VCaP (cell line): ENCODE measurements around the gene SBK1.

Experiments used
- H3K27ac ChIP-seq: fragments of 450-650 bp; 2 replicates; pipeline ENCODE4 v1.5.1; 2017
- CTCF ChIP-seq: fragments of 450-650 bp; conservative IDR thresholded peaks from 2 replicates; pipeline ENCODE4 v1.5.1; 2017; ENCODE audit warnings: mild to moderate bottlenecking, moderate library complexity

The SBK1 gene

GRCh38 chr16:28298511-28298878, 6.2 kb downstream of the SBK1 start:
- TF ChIP-seq CTCF = no peak
- no peak overlapping the region for H3K27ac ChIP-seq

- no peak overlapping the region for H3K27ac ChIP-seq
- TF ChIP-seq CTCF = no peak
These were observed 8.0 kb downstream of the SBK1 start for GRCh38 chr16:28300327-28300726.

GRCh38 chr16:28301154-28301553, 8.8 kb downstream of the SBK1 start:
- H3K27ac ChIP-seq = no peak overlapping the region
- no peak for TF ChIP-seq CTCF

- TF ChIP-seq CTCF = no peak
- no peak overlapping the region for H3K27ac ChIP-seq
These were observed 9.3 kb downstream of the SBK1 start for GRCh38 chr16:28301620-28302019.

- TF ChIP-seq CTCF = no peak
- no peak overlapping the region for H3K27ac ChIP-seq
These were observed 10.8 kb downstream of the SBK1 start for GRCh38 chr16:28303132-28303531.

- H3K27ac ChIP-seq = no peak overlapping the region
- no peak for TF ChIP-seq CTCF
These were observed 11.9 kb downstream of the SBK1 start for GRCh38 chr16:28304214-28304613.

GRCh38 chr16:28307936-28308335, 15.6 kb downstream of the SBK1 start:
- H3K27ac ChIP-seq = no peak overlapping the region
- TF ChIP-seq CTCF = no peak
